Mesothelial cell of epicardium (in vitro differentiated cells): ENCODE data around the gene TEX48. TPM values are rescaled to one million over a fixed set of nuclear protein-coding genes. Genes with fewer than 3 reads are reported as not detected.

ENCODE experiments used
- DNase-seq, 2 experiments: peaks; one replicate each; pipeline ENCODE4 v3.0.0; 2021; ENCODE audit warnings: low spot score in 2 of 2; ENCODE audit not compliant: unreplicated experiment in 2 of 2
- H3K27ac Mint-ChIP-seq: 2 replicates; pipeline ENCODE4 v1.8.0; 2021; ENCODE audit warnings: mixed read lengths
- H3K27me3 Mint-ChIP-seq: 2 replicates; pipeline ENCODE4 v1.8.0; 2021; ENCODE audit warnings: low read depth, mixed read lengths
- H3K36me3 Mint-ChIP-seq: 2 replicates; pipeline ENCODE4 v1.8.0; 2021; ENCODE audit warnings: mixed read lengths
- H3K4me1 Mint-ChIP-seq: 2 replicates; pipeline ENCODE4 v1.8.0; 2021; ENCODE audit warnings: mixed read lengths
- H3K4me3 Mint-ChIP-seq: 2 replicates; pipeline ENCODE4 v1.8.0; 2021; ENCODE audit warnings: mild to moderate bottlenecking, moderate library complexity, mixed read lengths
- H3K9me3 Mint-ChIP-seq: 2 replicates; pipeline ENCODE4 v1.8.0; 2021; ENCODE audit warnings: mixed read lengths
- total RNA-seq: library from RNA; stranded (reverse); gene quantifications from 3 replicates; pipeline ENCODE4 v1.2.1, GENCODE V29; 2021
- TF ChIP-seq, protein P1 (sequence below): fragments of 200-600 bp; sonication (generic); IDR thresholded peaks from one replicate; pipeline ENCODE4 v1.5.0; 2021; ENCODE audit warnings: antibody characterized with exemption; ENCODE audit not compliant: unreplicated experiment

The TEX48 gene
- total RNA-seq, 1 donor from 2014 or later, result not detected

GRCh38 chr9:114676901-114677300 is 5.1 kb downstream of the TEX48 start:
- H3K9me3 Mint-ChIP-seq, result peaks cover 12% of the 10 kb centered on the region

DNA sequence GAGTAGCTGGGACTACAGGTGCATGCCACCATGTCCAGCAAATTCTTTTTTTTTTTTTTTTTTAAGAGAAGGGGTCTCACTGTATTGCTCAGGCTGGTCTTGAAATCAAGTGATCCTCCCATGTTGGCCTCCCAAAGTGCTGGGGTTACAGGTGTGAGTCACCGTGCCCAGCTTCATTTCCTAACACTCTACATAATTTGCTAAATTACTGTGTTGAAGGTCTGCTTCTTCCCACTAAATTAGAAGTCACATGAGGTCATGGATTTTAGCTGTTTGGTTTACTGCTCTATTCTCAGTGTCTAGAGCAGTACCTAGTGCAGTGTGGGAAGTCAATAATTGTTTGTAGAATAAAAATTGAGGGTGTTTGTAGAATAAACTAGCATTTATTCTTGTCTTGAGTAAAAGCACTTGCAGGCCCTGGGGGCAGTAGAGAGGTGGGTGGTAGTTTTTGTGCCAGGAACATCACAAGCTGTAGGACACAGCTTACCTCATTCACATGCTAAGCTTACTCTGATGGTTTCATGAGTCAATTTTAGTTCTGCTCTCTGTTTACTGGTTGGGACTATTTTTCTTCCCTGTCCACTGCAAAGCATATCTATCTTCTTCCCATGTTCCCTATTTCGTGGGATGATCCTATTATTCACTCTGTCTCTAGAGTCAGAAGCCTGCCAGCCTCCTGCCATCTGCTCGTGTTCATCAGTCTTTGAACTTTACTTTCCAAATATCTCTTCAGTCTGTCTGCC is 7.0 kb downstream of the TEX48 start:
- Mint-ChIP-seq H3K9me3 (peaks cover 12% of the 10 kb centered on the region), H3K36me3 (peaks cover 4% of the 10 kb centered on the region), H3K4me3 (no peak overlapping the region), H3K27me3 (no peaks in the 10 kb centered on the region), H3K27ac (peak overlapping the region; percentile 68), H3K4me1 (peaks cover 51% of the 10 kb centered on the region)
- no peak for DNase-seq
- TF ChIP-seq, protein P1, sequence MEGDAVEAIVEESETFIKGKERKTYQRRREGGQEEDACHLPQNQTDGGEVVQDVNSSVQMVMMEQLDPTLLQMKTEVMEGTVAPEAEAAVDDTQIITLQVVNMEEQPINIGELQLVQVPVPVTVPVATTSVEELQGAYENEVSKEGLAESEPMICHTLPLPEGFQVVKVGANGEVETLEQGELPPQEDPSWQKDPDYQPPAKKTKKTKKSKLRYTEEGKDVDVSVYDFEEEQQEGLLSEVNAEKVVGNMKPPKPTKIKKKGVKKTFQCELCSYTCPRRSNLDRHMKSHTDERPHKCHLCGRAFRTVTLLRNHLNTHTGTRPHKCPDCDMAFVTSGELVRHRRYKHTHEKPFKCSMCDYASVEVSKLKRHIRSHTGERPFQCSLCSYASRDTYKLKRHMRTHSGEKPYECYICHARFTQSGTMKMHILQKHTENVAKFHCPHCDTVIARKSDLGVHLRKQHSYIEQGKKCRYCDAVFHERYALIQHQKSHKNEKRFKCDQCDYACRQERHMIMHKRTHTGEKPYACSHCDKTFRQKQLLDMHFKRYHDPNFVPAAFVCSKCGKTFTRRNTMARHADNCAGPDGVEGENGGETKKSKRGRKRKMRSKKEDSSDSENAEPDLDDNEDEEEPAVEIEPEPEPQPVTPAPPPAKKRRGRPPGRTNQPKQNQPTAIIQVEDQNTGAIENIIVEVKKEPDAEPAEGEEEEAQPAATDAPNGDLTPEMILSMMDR, result no peak

More at GRCh38 chr9:114676901-114677300, 5.1 kb downstream of the TEX48 start:
- Mint-ChIP-seq H3K27me3 (no peaks in the 10 kb centered on the region), H3K36me3 (peaks cover 4% of the 10 kb centered on the region), H3K4me3 (no peak overlapping the region), H3K4me1 (peaks cover 60% of the 10 kb centered on the region), H3K27ac (peak overlapping the region; percentile 90)
- TF ChIP-seq, protein P1, result no peak
- no peak for DNase-seq

DNA sequence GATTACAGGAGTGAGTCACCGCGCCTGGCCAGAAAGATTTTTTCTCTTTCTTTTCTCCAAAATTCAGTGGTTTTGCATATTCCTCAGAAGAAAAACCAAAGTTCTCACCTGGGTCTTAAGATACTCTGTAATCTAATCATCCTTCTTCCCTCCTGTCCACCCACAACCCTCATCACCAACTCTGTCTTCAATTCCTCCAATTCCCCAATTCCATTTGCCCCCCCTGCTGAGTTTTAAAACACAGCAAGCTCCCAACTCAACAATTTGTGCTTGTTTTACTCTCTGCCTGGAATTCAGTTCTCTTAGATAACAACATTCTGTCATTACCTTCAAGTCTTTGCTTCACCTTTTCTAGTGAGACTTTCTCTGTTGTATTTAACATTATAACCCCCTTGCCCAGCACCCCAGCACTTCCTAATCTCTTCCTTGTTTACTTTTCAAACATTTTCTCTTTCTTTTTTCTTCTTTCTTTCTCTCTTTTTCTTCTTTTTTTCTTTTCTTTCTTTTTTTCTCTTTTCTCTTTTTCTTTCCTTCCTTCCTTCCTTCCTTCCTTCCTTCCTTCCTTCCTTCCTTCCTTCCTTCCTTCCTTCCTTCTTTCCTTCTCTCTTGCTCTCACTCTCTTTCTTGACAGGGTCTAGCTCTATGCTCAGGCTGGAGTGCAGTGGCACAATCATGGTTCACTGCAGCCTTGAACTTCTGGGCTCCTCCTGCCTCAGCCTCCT is 7.8 kb downstream of the TEX48 start:
- Mint-ChIP-seq H3K4me3 (no peak overlapping the region), H3K4me1 (peaks cover 45% of the 10 kb centered on the region)
- TF ChIP-seq, protein P1, result no peak

GRCh38 chr9:114671605-114672004 is 10.4 kb downstream of the TEX48 start:
- DNase-seq, result no peak
- H3K9me3 Mint-ChIP-seq, result peaks cover 12% of the 10 kb centered on the region
- H3K27ac Mint-ChIP-seq, result no peak overlapping the region
- TF ChIP-seq, protein P1, result no peak
- peaks cover 20% of the 10 kb centered on the region for H3K4me1 Mint-ChIP-seq
- H3K27me3 Mint-ChIP-seq, result no peaks in the 10 kb centered on the region
- peaks cover 4% of the 10 kb centered on the region for H3K36me3 Mint-ChIP-seq
- H3K4me3 Mint-ChIP-seq, result no peak overlapping the region

More for the DNA sequence above, 7.8 kb downstream of the TEX48 start:
- DNase-seq, result no peak
- peaks cover 12% of the 10 kb centered on the region for H3K9me3 Mint-ChIP-seq
- peak overlapping the region; percentile 39 for H3K27ac Mint-ChIP-seq
- H3K27me3 Mint-ChIP-seq, result no peaks in the 10 kb centered on the region
- H3K36me3 Mint-ChIP-seq, result peaks cover 4% of the 10 kb centered on the region

- peaks cover 4% of the 10 kb centered on the region for H3K36me3 Mint-ChIP-seq
- no peak overlapping the region for H3K4me3 Mint-ChIP-seq
- TF ChIP-seq, protein P1, result no peak
Observed at GRCh38 chr9:114669961-114670360, 12.0 kb downstream of the TEX48 start.

More at GRCh38 chr9:114669961-114670360, 12.0 kb downstream of the TEX48 start:
- Mint-ChIP-seq H3K27me3 (no peaks in the 10 kb centered on the region), H3K27ac (no peak overlapping the region), H3K9me3 (peaks cover 12% of the 10 kb centered on the region), H3K4me1 (peaks cover 6% of the 10 kb centered on the region)
- DNase-seq, result no peak
